Stimulated activated CD4-positive, alpha-beta T cell treated with anti-CD3 and anti-CD28 coated beads, TNF-alpha, amount 100 ng/mL, for 48 hours (primary cell): Measurements from ENCODE around the gene CTSA.

Source experiments
- DNase-seq, 3 donors: peaks; one replicate each; pipeline ENCODE4 v3.0.0-alpha.2; 2020; ENCODE audit warnings: low read depth in 3 of 3

Gene CTSA

GRCh38 chr20:45890985-45891983 is at the start of gene CTSA, which contains the start of gene NEURL2:
CTSA (plus strand) TSS chr20:45891335; CDS start chr20:45891569, 234 bp downstream.
NEURL2 (minus strand) TSS chr20:45891208; CDS start chr20:45890991, 217 bp downstream.
- peak; percentile 74 to 76 (median 75) for DNase-seq

- DNase-seq = no peak
Measured at GRCh38 chr20:45841407-45842129, 49.6 kb upstream of the CTSA start.

GRCh38 chr20:45842169-45842812 is 48.8 kb upstream of the CTSA start:
- DNase-seq = no peak

- no peak for DNase-seq
Measured at GRCh38 chr20:45843506-45843905, 47.6 kb upstream of the CTSA start.

GRCh38 chr20:45845452-45845851 is 45.7 kb upstream of the CTSA start:
- DNase-seq = no peak

- no peak for DNase-seq
Measured at GRCh38 chr20:45848421-45848820, 42.7 kb upstream of the CTSA start.

GRCh38 chr20:45848969-45849582 is 42.1 kb upstream of the CTSA start:
- no peak for DNase-seq

GRCh38 chr20:45850238-45850637 is 40.9 kb upstream of the CTSA start:
- DNase-seq = no peak

GRCh38 chr20:45850926-45851325 is 40.2 kb upstream of the CTSA start:
- no peak for DNase-seq

- no peak for DNase-seq
Measured at GRCh38 chr20:45851501-45851900, 39.6 kb upstream of the CTSA start.

GRCh38 chr20:45852326-45852725 is 38.8 kb upstream of the CTSA start:
- DNase-seq = no peak

- DNase-seq = no peak
Measured at GRCh38 chr20:45853484-45853883, 37.7 kb upstream of the CTSA start.

GRCh38 chr20:45857114-45857881 is 33.8 kb upstream of the CTSA start, which contains the start of the genes ACOT8 and ZSWIM3:
ACOT8 (minus strand) TSS chr20:45857392; CDS start chr20:45857315, 77 bp downstream.
ZSWIM3 (plus strand) TSS chr20:45857614; CDS start chr20:45857826, 212 bp downstream.
- peak; percentile 85 to 95 (median 90) for DNase-seq

- DNase-seq = peak; percentile 16 to 44 (median 37)
Measured at GRCh38 chr20:45857882-45858216, 33.3 kb upstream of the CTSA start.

GRCh38 chr20:45859916-45860315 is 31.2 kb upstream of the CTSA start:
- DNase-seq = no peak

GRCh38 chr20:45860560-45861220 is 30.4 kb upstream of the CTSA start:
- DNase-seq = no peak

- DNase-seq = no peak
Measured at GRCh38 chr20:45861221-45862075, 29.7 kb upstream of the CTSA start.

- DNase-seq = no peak
Measured at GRCh38 chr20:45863543-45864470, 27.3 kb upstream of the CTSA start.
